PC-3 (cell line): ENCODE measurements around the gene AFF1.

Experiments used
- CTCF ChIP-seq: fragments of 300-600 bp; sonication (generic); conservative IDR thresholded peaks from 2 replicates; pipeline ENCODE4 v1.5.1; 2017; ENCODE audit warnings: antibody characterized with exemption, low read depth, mild to moderate bottlenecking, low read length
- EZH2 ChIP-seq: fragments of 300-600 bp; sonication (generic); IDR thresholded peaks from one replicate; pipeline ENCODE4 v1.6.1; 2017; ENCODE audit warnings: antibody characterized with exemption, mild to moderate bottlenecking, low read length; ENCODE audit not compliant: unreplicated experiment
- EZH2phosphoT487 ChIP-seq: fragments of 300-600 bp; sonication (generic); IDR thresholded peaks from 2 replicates; pipeline ENCODE4 v1.6.1; 2018; ENCODE audit warnings: mild to moderate bottlenecking, antibody characterized with exemption, low read length, borderline replicate concordance

DNA sequence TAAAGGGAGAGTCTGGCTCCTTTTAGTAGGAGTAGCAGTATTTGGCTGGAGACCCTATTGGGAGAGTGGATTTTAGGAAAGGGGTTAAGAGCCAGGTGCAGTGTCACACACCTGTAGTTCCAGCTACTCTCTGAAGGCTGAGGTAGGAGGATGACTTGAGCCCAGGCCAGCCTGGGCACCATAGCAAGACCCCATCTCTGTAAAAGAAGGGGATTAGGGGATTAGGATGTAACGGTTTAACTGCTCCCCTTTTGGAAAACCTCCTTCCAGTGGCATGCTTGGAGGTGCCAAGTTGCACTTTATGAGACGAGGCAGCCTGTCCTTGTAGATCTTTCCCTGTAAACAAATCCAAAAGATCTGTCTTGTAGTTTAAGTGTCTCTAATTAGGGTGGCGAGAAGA is 145.7 kb downstream of the AFF1 start:
- TF ChIP-seq CTCF (no peak), EZH2 (no peak), EZH2phosphoT487 (no peak)
